ENCODE results near the gene PIANP. TPM values are rescaled to one million over a fixed set of nuclear protein-coding genes. Genes with fewer than 3 reads are reported as not detected.

The PIANP gene
- total RNA-seq, 1 donor from 2014 or later = 0.18 TPM

DNA sequence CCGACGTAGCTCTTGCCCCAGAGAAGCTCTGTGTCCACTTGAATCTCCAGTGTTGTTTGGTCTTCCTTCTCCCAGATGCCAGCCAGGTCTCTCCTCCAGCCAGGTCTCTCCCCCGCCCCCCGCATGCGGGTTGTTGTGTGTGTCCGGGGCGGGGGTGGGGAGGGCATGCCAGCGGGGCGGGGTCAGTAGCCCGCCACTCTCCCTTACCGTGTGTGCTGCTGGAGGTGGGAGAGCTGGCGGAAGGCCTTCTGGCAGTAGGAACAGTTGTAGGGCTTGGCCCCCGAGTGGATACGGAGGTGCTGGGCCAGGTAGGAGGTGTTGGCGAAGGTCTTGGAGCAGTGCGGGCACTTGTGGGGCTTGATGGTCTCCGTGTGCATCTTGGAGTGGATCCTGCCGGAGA, 28.5 kb downstream of the PIANP start:
- no peaks in the 10 kb centered on the region for H3K9me3 ChIP-seq
- TF ChIP-seq CTCF (IDR thresholded peaks at IDR 0.05) = no peak
- ATAC-seq (peak in 1 of 2 donors; percentile 18), DNase-seq (no peak)
- no peaks in the 10 kb centered on the region for H3K4me1 ChIP-seq
- no peaks in the 10 kb centered on the region for H3K27me3 ChIP-seq (ENCODE audit: low read depth)
- H3K27ac ChIP-seq = no peak overlapping the region
- intact Hi-C loops (cut with DNase I) = no loop called here
- H3K36me3 ChIP-seq = peaks cover 100% of the 10 kb centered on the region
- no peak overlapping the region for H3K4me3 ChIP-seq

- H3K9me3 ChIP-seq = no peaks in the 10 kb centered on the region
- DNase-seq (no peak), ATAC-seq (no peak)
- H3K36me3 ChIP-seq = peaks cover 66% of the 10 kb centered on the region
- no peaks in the 10 kb centered on the region for H3K4me1 ChIP-seq
- no peak for TF ChIP-seq CTCF (IDR thresholded peaks at IDR 0.05)
- intact Hi-C loops (cut with DNase I) = no loop called here
- H3K27ac ChIP-seq = no peak overlapping the region
- no peaks in the 10 kb centered on the region for H3K27me3 ChIP-seq (ENCODE audit: low read depth)
- no peak overlapping the region for H3K4me3 ChIP-seq
Measured at GRCh38 chr12:6667559-6668210, 32.9 kb downstream of the PIANP start.

DNA sequence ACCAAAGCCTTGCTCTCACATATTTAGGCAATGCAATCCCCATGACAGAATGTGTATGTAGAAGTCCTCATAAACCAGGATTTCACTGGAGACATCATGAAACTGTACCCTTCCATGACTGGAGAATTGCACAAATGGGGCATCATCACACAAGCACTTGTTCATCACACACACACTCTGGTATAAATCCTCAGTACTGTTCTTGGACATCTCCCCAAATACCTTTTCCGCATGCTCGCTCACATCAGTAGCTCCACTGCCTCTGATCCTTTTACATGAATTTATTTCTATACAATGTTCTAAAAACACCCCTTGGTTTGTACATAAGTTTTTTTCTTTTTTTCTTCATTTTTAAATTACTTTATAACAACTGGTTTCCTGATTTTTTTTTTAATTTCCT, 34.4 kb downstream of the PIANP start:
- peaks cover 12% of the 10 kb centered on the region for H3K4me1 ChIP-seq
- peaks cover 52% of the 10 kb centered on the region for H3K36me3 ChIP-seq
- TF ChIP-seq CTCF (IDR thresholded peaks at IDR 0.05) = no peak
- no peak overlapping the region for H3K27ac ChIP-seq
- H3K9me3 ChIP-seq = no peaks in the 10 kb centered on the region
- no peak for ATAC-seq
- H3K27me3 ChIP-seq (ENCODE audit: low read depth) = no peaks in the 10 kb centered on the region
- intact Hi-C loops (cut with DNase I) = no loop called here
- no peak overlapping the region for H3K4me3 ChIP-seq
- no peak for DNase-seq

- H3K27me3 ChIP-seq (ENCODE audit: low read depth) = no peaks in the 10 kb centered on the region
- intact Hi-C loops (cut with DNase I) = no loop called here
- no peak for ATAC-seq
Measured at GRCh38 chr12:6664902-6665301, 35.7 kb downstream of the PIANP start.

DNA sequence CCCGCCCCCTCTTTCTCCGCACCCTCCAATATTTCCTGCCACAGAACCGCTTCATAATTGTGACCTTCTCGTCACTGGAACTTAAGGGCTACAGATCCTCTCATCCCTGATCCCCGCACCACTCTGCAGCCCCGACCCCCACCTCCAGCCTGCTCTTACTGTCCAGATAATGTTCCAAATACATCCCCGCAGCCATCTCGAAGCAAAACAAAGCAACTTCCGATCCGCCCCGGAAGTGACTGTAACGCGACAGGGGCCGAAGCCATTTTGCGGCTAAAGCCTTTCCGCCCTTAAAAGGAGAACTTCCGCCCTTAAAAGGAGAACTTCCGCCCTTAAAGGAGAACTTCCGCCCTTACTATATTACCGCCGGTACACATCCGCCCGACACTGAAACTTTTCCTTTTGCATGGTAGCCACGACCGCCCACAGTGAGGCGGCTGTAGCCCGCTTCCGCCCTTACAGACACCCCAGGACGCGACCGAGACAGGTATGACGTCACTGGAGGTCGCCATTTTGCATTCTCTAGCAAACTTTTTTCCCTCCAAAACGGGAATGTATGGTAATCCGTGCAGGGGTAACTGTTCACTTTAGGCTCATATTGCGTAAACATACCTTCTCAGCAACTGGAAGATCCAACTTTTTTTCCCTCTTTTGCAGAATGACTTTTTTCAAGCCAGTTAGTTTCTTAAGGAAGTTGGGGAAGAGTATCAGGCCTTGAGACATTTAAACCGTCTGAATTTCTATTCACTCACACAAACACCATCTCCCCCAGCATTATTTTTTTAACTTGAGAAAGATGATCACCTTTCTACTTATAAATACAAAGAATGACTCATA, 37.5 kb downstream of the PIANP start, which contains the start of gene ING4:
TSS of gene ING4 (minus strand) at position 214 of the 837 bp plus-strand sequence. CDS start at position 196, 18 bp downstream.
- Histone ChIP-seq H3K4me3 (peak within 1 kb of the TSS; percentile 67), H3K36me3 (peaks cover 39% of the 10 kb centered on the region), H3K27ac (peak within 1 kb of the TSS; percentile 74), H3K27me3 (ENCODE audit: low read depth) (no peaks in the 10 kb centered on the region), H3K9me3 (no peaks in the 10 kb centered on the region), H3K4me1 (peaks cover 12% of the 10 kb centered on the region)
- TF ChIP-seq CTCF (IDR thresholded peaks at IDR 0.05) = no peak
- intact Hi-C loops (cut with DNase I) = no loop called here
- ATAC-seq (peak; percentile 100), DNase-seq (peak; percentile 98)

More at GRCh38 chr12:6664902-6665301, 35.7 kb downstream of the PIANP start:
- H3K4me1 ChIP-seq = peaks cover 12% of the 10 kb centered on the region
- no peak for DNase-seq
- H3K36me3 ChIP-seq = peaks cover 40% of the 10 kb centered on the region
- H3K27ac ChIP-seq = no peak overlapping the region
- no peak for TF ChIP-seq CTCF (IDR thresholded peaks at IDR 0.05)
- no peak overlapping the region for H3K4me3 ChIP-seq
- no peaks in the 10 kb centered on the region for H3K9me3 ChIP-seq

Measured in lower lobe of right lung (tissue), 2 donors.